ENCODE data around the gene ROCK2. TPM values are rescaled to one million over a fixed set of nuclear protein-coding genes. Genes with fewer than 3 reads are reported as not detected.

ROCK2 gene
- total and polyA plus RNA-seq, 4 donors = 5.3 to 31.0 (median 12.2) TPM

GRCh38 chr2:11343650-11344341 is 640 bp downstream of the ROCK2 start:
- under 1% methylated on average over 55 of the region's 55 CpGs for WGBS
- H3K9ac ChIP-seq (ENCODE audit: low read depth in 1 of 2, low read length in 2 of 2) = peak overlapping the region; percentile 67 to 80
- TF ChIP-seq TAF1 (conservative IDR thresholded peaks at IDR 0.05) (peak; percentile 48), ZBTB33 (IDR thresholded peaks at IDR 0.05) (no peak), EGR1 (IDR thresholded peaks at IDR 0.05; ENCODE audit: low read depth in 2 of 2) (no peak), MAX (IDR thresholded peaks at IDR 0.05) (no peak), RAD21 (IDR thresholded peaks at IDR 0.05) (peak in 1 of 2 donors; percentile 41), CTCF (IDR thresholded peaks at IDR 0.05; ENCODE audit: low read depth, low read length, missing input control) (no peak), YY1 (IDR thresholded peaks at IDR 0.05) (no peak), HNF4A (conservative IDR thresholded peaks at IDR 0.05) (no peak)
- TF ChIP-seq, protein P1, sequence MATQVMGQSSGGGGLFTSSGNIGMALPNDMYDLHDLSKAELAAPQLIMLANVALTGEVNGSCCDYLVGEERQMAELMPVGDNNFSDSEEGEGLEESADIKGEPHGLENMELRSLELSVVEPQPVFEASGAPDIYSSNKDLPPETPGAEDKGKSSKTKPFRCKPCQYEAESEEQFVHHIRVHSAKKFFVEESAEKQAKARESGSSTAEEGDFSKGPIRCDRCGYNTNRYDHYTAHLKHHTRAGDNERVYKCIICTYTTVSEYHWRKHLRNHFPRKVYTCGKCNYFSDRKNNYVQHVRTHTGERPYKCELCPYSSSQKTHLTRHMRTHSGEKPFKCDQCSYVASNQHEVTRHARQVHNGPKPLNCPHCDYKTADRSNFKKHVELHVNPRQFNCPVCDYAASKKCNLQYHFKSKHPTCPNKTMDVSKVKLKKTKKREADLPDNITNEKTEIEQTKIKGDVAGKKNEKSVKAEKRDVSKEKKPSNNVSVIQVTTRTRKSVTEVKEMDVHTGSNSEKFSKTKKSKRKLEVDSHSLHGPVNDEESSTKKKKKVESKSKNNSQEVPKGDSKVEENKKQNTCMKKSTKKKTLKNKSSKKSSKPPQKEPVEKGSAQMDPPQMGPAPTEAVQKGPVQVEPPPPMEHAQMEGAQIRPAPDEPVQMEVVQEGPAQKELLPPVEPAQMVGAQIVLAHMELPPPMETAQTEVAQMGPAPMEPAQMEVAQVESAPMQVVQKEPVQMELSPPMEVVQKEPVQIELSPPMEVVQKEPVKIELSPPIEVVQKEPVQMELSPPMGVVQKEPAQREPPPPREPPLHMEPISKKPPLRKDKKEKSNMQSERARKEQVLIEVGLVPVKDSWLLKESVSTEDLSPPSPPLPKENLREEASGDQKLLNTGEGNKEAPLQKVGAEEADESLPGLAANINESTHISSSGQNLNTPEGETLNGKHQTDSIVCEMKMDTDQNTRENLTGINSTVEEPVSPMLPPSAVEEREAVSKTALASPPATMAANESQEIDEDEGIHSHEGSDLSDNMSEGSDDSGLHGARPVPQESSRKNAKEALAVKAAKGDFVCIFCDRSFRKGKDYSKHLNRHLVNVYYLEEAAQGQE (IDR thresholded peaks at IDR 0.05) = peak; percentile 7
- peak overlapping the region; percentile 95 to 97 for H3K27ac ChIP-seq (ENCODE audit: low read depth in 1 of 2, low read length in 2 of 2)
- H3K36me3 ChIP-seq (ENCODE audit: control insufficient read depth in 4 of 4, insufficient read depth in 3 of 4, low read depth in 1 of 4, low read length in 3 of 4) = no peaks in the 10 kb centered on the region
- H3K4me1 ChIP-seq (ENCODE audit: control insufficient read depth in 4 of 4, insufficient read depth in 4 of 4, low read length in 3 of 4) = peaks cover 4 to 54% (median 33%) of the 10 kb centered on the region in 4 donors
- DNase-seq (ENCODE audit: low spot score) = peak; percentile 51
- no peaks in the 10 kb centered on the region for H3K27me3 ChIP-seq (ENCODE audit: control insufficient read depth in 4 of 4, insufficient read depth in 4 of 4, low read length in 3 of 4)
- H3K4me3 ChIP-seq (ENCODE audit: low read depth in 1 of 3, low read length in 3 of 3) = peak overlapping the region; percentile 80 to 99 (median 96)
- no peaks in the 10 kb centered on the region for H3K9me3 ChIP-seq (ENCODE audit: control insufficient read depth in 4 of 4, low read length in 3 of 4)

- DNase-seq (ENCODE audit: low spot score) = no peak
- TF ChIP-seq NR2F2 (IDR thresholded peaks at IDR 0.05) (peak; percentile 19), ATF3 (IDR thresholded peaks at IDR 0.05) (no peak), JUND (IDR thresholded peaks at IDR 0.05) (no peak), CTCF (IDR thresholded peaks at IDR 0.05; ENCODE audit: low read depth, low read length, missing input control) (no peak)
- TF ChIP-seq, protein P1 (IDR thresholded peaks at IDR 0.05) = peak; percentile 66
- Histone ChIP-seq H3K9me3 (ENCODE audit: control insufficient read depth in 4 of 4, low read length in 3 of 4) (no peaks in the 10 kb centered on the region), H3K36me3 (ENCODE audit: control insufficient read depth in 4 of 4, insufficient read depth in 3 of 4, low read depth in 1 of 4, low read length in 3 of 4) (no peaks in the 10 kb centered on the region), H3K4me1 (ENCODE audit: control insufficient read depth in 4 of 4, insufficient read depth in 4 of 4, low read length in 3 of 4) (peaks cover 1 to 50% (median 31%) of the 10 kb centered on the region in 4 donors), H3K9ac (ENCODE audit: low read depth in 1 of 2, low read length in 2 of 2) (peak overlapping the region; percentile 67 to 80), H3K4me3 (ENCODE audit: low read depth in 1 of 3, low read length in 3 of 3) (peak overlapping the region; percentile 80 to 99 (median 96)), H3K27me3 (ENCODE audit: control insufficient read depth in 4 of 4, insufficient read depth in 4 of 4, low read length in 3 of 4) (no peaks in the 10 kb centered on the region), H3K27ac (ENCODE audit: low read depth in 1 of 2, low read length in 2 of 2) (peak overlapping the region; percentile 95 to 97)
- WGBS = under 1% methylated on average over 7 of the region's 7 CpGs
These were observed 1.1 kb downstream of the ROCK2 start for GRCh38 chr2:11343368-11343649.
